HepG2 (cell line): ENCODE data around the gene GPR26. TPM values are rescaled to one million over a fixed set of nuclear protein-coding genes. Genes with fewer than 3 reads are reported as not detected.

Experiments
- ATAC-seq: fragments of 200-7000 bp; cut with Tn5 transposase; 3 replicates; pipeline ENCODE4 v1.9.1; 2020; ENCODE audit warnings: mild to moderate bottlenecking, moderate library complexity
- Bru-seq: library from RNA; stranded (reverse); fragments of 400-500 nt; gene quantifications from one replicate; lab custom pipeline; 2021; lab: Mats Ljungman, UMichigan
- BruChase-seq, 2 experiments: library from RNA; stranded (reverse); fragments of 400-500 nt; gene quantifications; one replicate each; lab custom pipeline; 2021; lab: Mats Ljungman, UMichigan
- BruUV-seq: library from RNA; stranded (reverse); fragments of 400-500 nt; replicated peaks from 2 replicates; lab custom pipeline; 2021; lab: Mats Ljungman, UMichigan
- CTCF ChIA-PET: fragments of 300-600 bp; formaldehyde crosslinking; extraction: SDS; loops from one replicate; lab custom pipeline; 2021; ENCODE audit warnings: low total read pairs, inconsistent platforms, low intra/inter-chr PET ratio; lab: Yijun Ruan, JAX
- POLR2A ChIA-PET: fragments of 350-600 bp; sonication (Branson Sonifier 250); formaldehyde crosslinking; loops from one replicate; lab custom pipeline; 2020; ENCODE audit warnings: antibody characterized with exemption, inconsistent platforms; lab: Yijun Ruan, JAX
- DNase-seq: peaks from one replicate; pipeline ENCODE4 v3.0.0-alpha.2; 2015; ENCODE audit warnings: low spot score
- FAIRE-seq: peaks from 3 replicates; lab custom pipeline; 2011; peaks lifted over from hg19 to GRCh38; lab: Jason Lieb, UNC
- H2AFZ ChIP-seq: one replicate; pipeline ENCODE4 v1.6.1; 2011; ENCODE audit warnings: low read length, inconsistent platforms
- H3K27ac ChIP-seq: fragments of 300-600 bp; 3 replicates; pipeline ENCODE4 v1.8.0; 2011; ENCODE audit warnings: mixed run types, mild to moderate bottlenecking, mixed read lengths, low read length, inconsistent platforms; ENCODE audit not compliant: insufficient read depth; ENCODE audit errors: extremely low read length
- H3K27me3 ChIP-seq, 2 experiments: fragments of 200-600 bp in 1 of 2; 2 replicates in 1 of 2; 3 replicates in 1 of 2; pipeline versions ENCODE4 v1.6.0 to v1.8.0; 2011; ENCODE audit warnings: low read length in 2 of 2, mild to moderate bottlenecking in 2 of 2, moderate library complexity in 2 of 2, inconsistent platforms in 1 of 2; ENCODE audit not compliant: insufficient read depth in 2 of 2, control insufficient read depth in 1 of 2
- H3K36me3 ChIP-seq, 2 experiments: fragments of 200-600 bp in 1 of 2; replicated peaks in 1 of 2; 2 replicates in 1 of 2; 3 replicates in 1 of 2; pipeline versions ENCODE4 v1.5.1 to v1.8.0; 2011; ENCODE audit warnings: low read length in 2 of 2, inconsistent platforms in 1 of 2; ENCODE audit not compliant: insufficient read depth in 2 of 2, control insufficient read depth in 1 of 2
- H3K4me1 ChIP-seq: 2 replicates; pipeline ENCODE4 v1.5.1; 2012; ENCODE audit warnings: low read length, inconsistent platforms; ENCODE audit not compliant: insufficient read depth
- H3K4me2 ChIP-seq: 2 replicates; pipeline ENCODE4 v1.6.0; 2011; ENCODE audit warnings: low read depth, low read length, inconsistent platforms
- H3K4me3 ChIP-seq, 3 experiments: fragments of 200-600 bp in 1 of 3; sonication (generic), shearing (Covaris generic) in 1 of 3; replicated peaks in 1 of 3; 2 replicates each; pipeline ENCODE4 v1.5.1; 2011 to 2016; ENCODE audit warnings: low read length in 3 of 3, inconsistent platforms in 2 of 3, low read depth in 2 of 3, mild to moderate bottlenecking in 2 of 3, control low read depth in 1 of 3, mixed read lengths in 1 of 3; ENCODE audit not compliant: insufficient read depth in 1 of 3
- H3K79me2 ChIP-seq: one replicate; pipeline ENCODE4 v1.6.1; 2011; ENCODE audit warnings: low read length, inconsistent platforms; ENCODE audit not compliant: insufficient read depth
- H3K9ac ChIP-seq: 2 replicates; pipeline ENCODE4 v1.6.0; 2011; ENCODE audit warnings: mild to moderate bottlenecking, low read depth, low read length, inconsistent platforms; ENCODE audit not compliant: insufficient read depth
- H3K9me3 ChIP-seq: 2 replicates; pipeline ENCODE4 v1.5.1; 2012; ENCODE audit warnings: mild to moderate bottlenecking, low read length
- H4K20me1 ChIP-seq: 2 replicates; pipeline ENCODE4 v1.6.0; 2011; ENCODE audit warnings: inconsistent platforms, mild to moderate bottlenecking, low read length, moderate library complexity; ENCODE audit not compliant: insufficient read depth
- ATF1 ChIP-seq: IDR thresholded peaks from 2 replicates; pipeline ENCODE4 v1.6.1; 2016; ENCODE audit warnings: mild to moderate bottlenecking, control low read depth
- BATF2 ChIP-seq: sonication (generic); formaldehyde crosslinking; IDR thresholded peaks from 2 replicates; pipeline ENCODE4 v1.8.0; 2022; ENCODE audit warnings: mild to moderate bottlenecking, missing genetic modification reagents, moderate library complexity
- BORCS8-MEF2B ChIP-seq: sonication (generic); formaldehyde crosslinking; IDR thresholded peaks from 2 replicates; pipeline ENCODE4 v1.8.0; 2022; ENCODE audit warnings: mild to moderate bottlenecking, missing genetic modification reagents
- E2F5 ChIP-seq: sonication (generic); formaldehyde crosslinking; conservative IDR thresholded peaks from 2 replicates; pipeline ENCODE4 v1.4.0; 2020; ENCODE audit warnings: missing genetic modification reagents
- HHEX ChIP-seq: IDR thresholded peaks from 2 replicates; pipeline ENCODE4 v1.6.1; 2016; ENCODE audit warnings: control low read depth
- NR2F1 ChIP-seq, 2 experiments: fragments of 450-650 bp in 1 of 2; formaldehyde crosslinking in 1 of 2; IDR thresholded peaks; 2 replicates each; pipeline versions ENCODE4 v1.5.0 to v1.6.1; 2016 to 2020; ENCODE audit warnings: mild to moderate bottlenecking in 1 of 2, missing compliant biosample characterization in 1 of 2, missing genetic modification reagents in 1 of 2, moderate library complexity in 1 of 2
- SETDB1 ChIP-seq: sonication (generic); formaldehyde crosslinking; IDR thresholded peaks from 2 replicates; pipeline ENCODE4 v1.5.1; 2020; ENCODE audit warnings: missing genetic modification reagents, mild to moderate bottlenecking, borderline replicate concordance
- SYNCRIP ChIP-seq: fragments of 200-400 bp; formaldehyde crosslinking; IDR thresholded peaks from 2 replicates; pipeline ENCODE4 v1.6.1; 2018; ENCODE audit warnings: mild to moderate bottlenecking, low read depth, low read length; ENCODE audit not compliant: insufficient read depth
- TCF7 ChIP-seq: sonication (generic); IDR thresholded peaks from 2 replicates; pipeline ENCODE4 v1.6.1; 2016; ENCODE audit warnings: antibody characterized with exemption, low read depth
- WIZ ChIP-seq: sonication (generic); formaldehyde crosslinking; IDR thresholded peaks from 2 replicates; pipeline ENCODE4 v1.5.1; 2020; ENCODE audit warnings: mild to moderate bottlenecking, missing genetic modification reagents
- ZBTB42 ChIP-seq: sonication (generic); formaldehyde crosslinking; IDR thresholded peaks from 2 replicates; pipeline ENCODE4 v1.5.0; 2020; ENCODE audit warnings: mild to moderate bottlenecking, missing genetic modification reagents
- ZBTB8A ChIP-seq: sonication (generic); formaldehyde crosslinking; IDR thresholded peaks from 2 replicates; pipeline ENCODE4 v1.4.0; 2020; ENCODE audit warnings: mild to moderate bottlenecking, low read depth, missing genetic modification reagents, borderline replicate concordance
- ZNF329 ChIP-seq: sonication (generic); formaldehyde crosslinking; IDR thresholded peaks from 2 replicates; pipeline ENCODE4 v1.9.0; 2021; ENCODE audit warnings: low read depth, mild to moderate bottlenecking, missing genetic modification reagents
- ZNF558 ChIP-seq: sonication (generic); formaldehyde crosslinking; IDR thresholded peaks from 2 replicates; pipeline ENCODE4 v1.9.0; 2022; ENCODE audit warnings: mild to moderate bottlenecking, missing genetic modification reagents, borderline replicate concordance
- ZNF7 ChIP-seq: IDR thresholded peaks from 2 replicates; pipeline ENCODE4 v1.6.1; 2016; ENCODE audit warnings: missing biosample characterization, missing genetic modification reagents
- ZSCAN30 ChIP-seq: sonication (generic); formaldehyde crosslinking; IDR thresholded peaks from 2 replicates; pipeline ENCODE4 v1.5.0; 2020; ENCODE audit warnings: mild to moderate bottlenecking, missing genetic modification reagents
- WGBS: methylation state at CpG from one replicate; pipeline ENCODE4 v1.1.6; 2017; ENCODE audit warnings: low lambda C conversion rate; 5-methylcytosine and 5-hydroxymethylcytosine counted together
- in situ Hi-C: cut with HindIII; loops from 2 replicates; pipeline ENCODE4 v1.10.0; 2017; ENCODE audit warnings: low pct_unique_long_range_greater_than_20kb; ENCODE audit not compliant: extremely low pct_ligation_motif_present
- intact Hi-C: fragments of 100-400 bp; cut with micrococcal nuclease; formaldehyde crosslinking; loops from one replicate; pipeline ENCODE4 v1.10.0; 2022; ENCODE audit not compliant: unreplicated experiment
- long read RNA-seq, 2 experiments: library from RNA in 1 of 2; library from polyadenylated mRNA in 1 of 2; stranded (forward) in 1 of 2; unstranded in 1 of 2; transcript quantifications; one replicate each; pipeline ENCODE4 v2.0.0, GENCODE V29; 2019 to 2022
- polyA minus RNA-seq, 3 experiments: library from RNA; depleted of rRNA, polyadenylated mRNA; stranded (reverse); fragments of >200 nt; gene quantifications; 2 replicates each; pipeline ENCODE4 v1.2.3, GENCODE V29; 2011; ENCODE audit warnings: low replicate concordance in 1 of 3
- polyA plus RNA-seq, 8 experiments: library from polyadenylated mRNA; depleted of rRNA in 3 of 8; stranded (reverse) in 7 of 8; unstranded in 1 of 8; fragments of >200 nt; fragmentation: Illumina TruSeq in 4 of 8; extraction: Trizol in 4 of 8; gene quantifications; 2 replicates each; pipeline versions ENCODE4 v1.2.1 to v1.2.3, GENCODE V29; 2011 to 2016; ENCODE audit warnings: low read depth in 4 of 8, missing spikeins in 1 of 8, mixed read lengths in 1 of 8; ENCODE audit not compliant: insufficient read depth in 1 of 8
- total RNA-seq, 5 experiments: library from RNA; depleted of rRNA; stranded (reverse); fragments of >200 nt; fragmentation: Illumina TruSeq; extraction: Trizol; gene quantifications; 2 replicates each; pipeline ENCODE4 v1.2.3, GENCODE V29; 2016; ENCODE audit warnings: low read depth in 1 of 5

Gene GPR26
- total RNA-seq (2016; rRNA removed; fragmentation: Illumina TruSeq; extraction: Trizol) = not detected in 2 replicates
- total RNA-seq (2016; cell fraction: cytosol; rRNA removed; fragmentation: Illumina TruSeq; extraction: Trizol; ENCODE audit: low read depth) = not detected in 2 replicates
- total RNA-seq (2016; cell fraction: insoluble cytoplasmic fraction; rRNA removed; fragmentation: Illumina TruSeq; extraction: Trizol) = not detected in 2 replicates
- not detected in 2 replicates for total RNA-seq (2016; cell fraction: membrane; rRNA removed; fragmentation: Illumina TruSeq; extraction: Trizol)
- not detected in 2 replicates for total RNA-seq (2016; cell fraction: nucleus; rRNA removed; fragmentation: Illumina TruSeq; extraction: Trizol)
- polyA plus RNA-seq (2011; rRNA removed) = not detected in 2 replicates
- not detected in 2 replicates for polyA plus RNA-seq (2011; cell fraction: cytosol; rRNA removed)
- not detected in 2 replicates for polyA plus RNA-seq (2011; cell fraction: nucleus; rRNA removed)
- polyA plus RNA-seq (2012) = not detected in 2 replicates
- polyA plus RNA-seq (2016; cell fraction: cytosol; fragmentation: Illumina TruSeq; extraction: Trizol; ENCODE audit: low read depth) = not detected in 2 replicates
- polyA plus RNA-seq (2016; cell fraction: insoluble cytoplasmic fraction; fragmentation: Illumina TruSeq; extraction: Trizol; ENCODE audit: low read depth) = not detected in 2 replicates
- not detected in 2 replicates for polyA plus RNA-seq (2016; cell fraction: membrane; fragmentation: Illumina TruSeq; extraction: Trizol; ENCODE audit: low read depth)
- not detected in 2 replicates for polyA plus RNA-seq (2016; cell fraction: nucleus; fragmentation: Illumina TruSeq; extraction: Trizol; ENCODE audit: insufficient read depth, low read depth)
- not detected in 2 replicates for polyA minus RNA-seq (2011; rRNA and poly(A)+ RNA removed; ENCODE audit: low replicate concordance)
- polyA minus RNA-seq (2011; cell fraction: cytosol; rRNA and poly(A)+ RNA removed) = not detected in 2 replicates
- polyA minus RNA-seq (2011; cell fraction: nucleus; rRNA and poly(A)+ RNA removed) = not detected in 2 replicates
- Bru-seq, nascent RNA = not detected
- not detected for BruChase-seq, experiment 1, labeled RNA remaining after a 6-hour chase
- not detected for BruChase-seq, experiment 2, labeled RNA remaining after a 2-hour chase
- long read RNA-seq, experiment 1 = 0 reads
- long read RNA-seq, experiment 2 = 0 reads

- H3K9me3 ChIP-seq = no peaks in the 10 kb centered on the region
- intact Hi-C loops (no loop called here), in situ Hi-C loops (no loop called here)
- TF ChIP-seq SETDB1 = no peak
- no peak for TF ChIP-seq SYNCRIP
- TF ChIP-seq ZBTB42 = no peak
- TF ChIP-seq ZSCAN30 (CRISPR knock-in tag) = no peak
- TF ChIP-seq NR2F1 (CRISPR knock-in tag; IDR thresholded peaks at IDR 0.05) = no peak
- no peak for TF ChIP-seq ZBTB8A (CRISPR knock-in tag)
- no peak for TF ChIP-seq E2F5 (CRISPR knock-in tag)
- TF ChIP-seq ZNF558 (CRISPR knock-in tag) = no peak
- TF ChIP-seq WIZ (CRISPR knock-in tag) = no peak
- no peak for TF ChIP-seq ZNF329 (CRISPR knock-in tag)
- no peak for TF ChIP-seq BORCS8-MEF2B
- no peak for TF ChIP-seq BATF2 (CRISPR knock-in tag)
- TF ChIP-seq ATF1 (CRISPR knock-in tag) = no peak
- TF ChIP-seq ZNF7 (CRISPR knock-in tag) = no peak
- no peak for TF ChIP-seq HHEX
- TF ChIP-seq TCF7 = no peak
- H3K27me3 ChIP-seq = peaks cover 3 to 28% of the 10 kb centered on the region in 2 experiments; a peak in 4 of 5 replicates
- WGBS = 73% methylated on average over 46 of the region's 101 CpGs
- no peak within 1 kb of the TSS for H3K9ac ChIP-seq
- ChIA-PET CTCF (no interaction called here), POLR2A (no interaction called here)
- FAIRE-seq (no peak), ATAC-seq (no peak), DNase-seq (no peak)
- peaks cover 3% of the 10 kb centered on the region; the same call in 1 of the 2 replicates for H4K20me1 ChIP-seq
- H3K36me3 ChIP-seq = no peaks in the 10 kb centered on the region
- no TSS peak for BruUV-seq
- H3K27ac ChIP-seq = no peak within 1 kb of the TSS
- no peaks in the 10 kb centered on the region for H3K79me2 ChIP-seq
- H3K4me3 ChIP-seq = no peak within 1 kb of the TSS
- no peak within 1 kb of the TSS for H2AFZ ChIP-seq
- H3K4me1 ChIP-seq = no peaks in the 10 kb centered on the region
- no peak within 1 kb of the TSS for H3K4me2 ChIP-seq
These were observed at the start of gene GPR26 for GRCh38 chr10:123666318-123667236. TSS of gene GPR26 (plus strand) at chr10:123666355. CDS start at chr10:123666408, 53 bp downstream.
